Left lung (tissue), 10 donors: Measurements from ENCODE around the gene PAQR5. TPM values are rescaled to one million over a fixed set of nuclear protein-coding genes. Genes with fewer than 3 reads are reported as not detected.

Experiments
- ATAC-seq: fragments of 200-7000 bp; cut with Tn5 transposase; one replicate; pipeline ENCODE4 v1.9.1; 2020; ENCODE audit warnings: moderate library complexity
- DNase-seq, 4 donors: peaks; one replicate each; pipeline ENCODE4 v3.0.0-alpha.2; 2013 to 2020
- H3K27ac ChIP-seq, 2 donors: fragments of 200-600 bp; sonication (generic) in 1 of 2; one replicate each; pipeline versions ENCODE4 v1.5.0 to v1.8.0; 2020 to 2021
- H3K27me3 ChIP-seq, 2 donors: fragments of 200-600 bp; sonication (generic) in 1 of 2; one replicate each; pipeline versions ENCODE4 v1.5.0 to v1.8.0; 2020 to 2021
- H3K36me3 ChIP-seq, 2 donors: fragments of 200-600 bp; sonication (generic) in 1 of 2; one replicate each; pipeline versions ENCODE4 v1.5.0 to v1.8.0; 2020 to 2021
- H3K4me1 ChIP-seq, 2 donors: fragments of 200-600 bp; one replicate each; pipeline ENCODE4 v1.8.0; 2021
- H3K4me3 ChIP-seq, 2 donors: fragments of 200-600 bp; sonication (generic) in 1 of 2; one replicate each; pipeline versions ENCODE4 v1.5.0 to v1.8.0; 2020 to 2021; ENCODE audit warnings: mild to moderate bottlenecking in 1 of 2
- H3K9me3 ChIP-seq, 2 donors: fragments of 200-600 bp; sonication (generic) in 1 of 2; one replicate each; pipeline versions ENCODE4 v1.5.0 to v1.8.0; 2020 to 2021
- intact Hi-C, 2 donors: fragments of 100-400 bp; cut with DNase I; formaldehyde crosslinking; loops; one replicate each; pipeline versions ENCODE4 v1.11.2 to v1.14.2; 2022
- polyA plus RNA-seq, 6 donors: library from polyadenylated mRNA; unstranded; fragments of 120-200 nt; gene quantifications; one replicate each; pipeline ENCODE4 v1.2.1, GENCODE V29; 2013; ENCODE audit not compliant: insufficient read length in 6 of 6
- total RNA-seq, 2 donors: library from RNA; stranded (reverse); fragmentation: NEBNext Ultra II Directional; extraction: Animal tissue kit (Norgen Biotek cat#: 25700); gene quantifications; one replicate each; pipeline ENCODE4 v1.2.1, GENCODE V29; 2021
- TF ChIP-seq, protein P1 (sequence below), 2 donors: fragments of 200-600 bp; sonication (generic) in 1 of 2; IDR thresholded peaks; one replicate each; pipeline versions ENCODE4 v1.5.0 to v1.8.0; 2021; ENCODE audit warnings: antibody characterized with exemption in 2 of 2
- donor health status: DM: no; HTN: yes; CAD: no.
- donor health status: DM: no; HTN: no; CAD: no.

PAQR5 gene
- total and polyA plus RNA-seq, 8 donors = 6.2 to 17.7 (median 7.5) TPM

DNA sequence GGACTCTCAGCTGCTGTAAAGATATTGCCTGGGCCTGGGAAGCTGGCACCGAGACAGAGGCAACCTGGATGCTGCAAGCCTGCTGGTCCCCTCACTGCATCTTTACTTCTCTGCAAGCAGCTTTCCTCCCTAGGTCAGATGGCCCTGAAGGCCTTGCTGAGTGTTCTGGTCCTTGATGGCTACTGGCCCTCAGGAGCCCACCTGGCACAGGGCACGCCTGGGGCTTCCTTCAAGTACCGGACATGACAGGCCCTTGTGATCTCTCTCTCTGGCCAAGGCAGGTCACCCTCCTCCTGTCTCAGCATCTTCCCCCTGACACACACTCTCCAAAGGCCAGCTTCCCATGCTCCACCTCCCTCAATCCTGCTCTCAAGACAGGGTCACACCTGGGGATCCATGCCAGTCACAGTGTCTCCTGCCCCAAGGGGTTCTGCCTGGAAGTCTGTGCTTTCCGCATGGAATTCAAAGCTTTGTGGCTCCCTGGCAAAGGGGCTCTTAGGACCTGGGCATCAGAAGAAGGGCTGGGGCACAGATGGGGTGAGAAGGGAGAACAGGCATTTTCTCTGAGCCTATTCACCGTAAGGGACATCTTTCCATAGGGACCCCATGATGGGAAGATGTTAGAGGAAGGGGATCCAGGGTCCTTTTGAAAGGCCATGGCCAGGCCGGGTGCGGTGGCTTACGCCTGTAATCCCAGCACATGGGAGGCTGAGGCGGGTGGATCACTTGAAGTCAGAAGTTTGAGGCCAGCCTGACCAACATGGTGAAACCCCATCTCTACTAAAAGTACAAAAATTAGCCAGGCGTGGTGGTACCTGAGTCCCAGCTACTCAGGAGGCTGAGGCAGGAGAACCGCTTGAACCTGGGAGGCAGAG, 4.7 kb upstream of the PAQR5 start:
- intact Hi-C loops = no loop called here
- TF ChIP-seq, protein P1, sequence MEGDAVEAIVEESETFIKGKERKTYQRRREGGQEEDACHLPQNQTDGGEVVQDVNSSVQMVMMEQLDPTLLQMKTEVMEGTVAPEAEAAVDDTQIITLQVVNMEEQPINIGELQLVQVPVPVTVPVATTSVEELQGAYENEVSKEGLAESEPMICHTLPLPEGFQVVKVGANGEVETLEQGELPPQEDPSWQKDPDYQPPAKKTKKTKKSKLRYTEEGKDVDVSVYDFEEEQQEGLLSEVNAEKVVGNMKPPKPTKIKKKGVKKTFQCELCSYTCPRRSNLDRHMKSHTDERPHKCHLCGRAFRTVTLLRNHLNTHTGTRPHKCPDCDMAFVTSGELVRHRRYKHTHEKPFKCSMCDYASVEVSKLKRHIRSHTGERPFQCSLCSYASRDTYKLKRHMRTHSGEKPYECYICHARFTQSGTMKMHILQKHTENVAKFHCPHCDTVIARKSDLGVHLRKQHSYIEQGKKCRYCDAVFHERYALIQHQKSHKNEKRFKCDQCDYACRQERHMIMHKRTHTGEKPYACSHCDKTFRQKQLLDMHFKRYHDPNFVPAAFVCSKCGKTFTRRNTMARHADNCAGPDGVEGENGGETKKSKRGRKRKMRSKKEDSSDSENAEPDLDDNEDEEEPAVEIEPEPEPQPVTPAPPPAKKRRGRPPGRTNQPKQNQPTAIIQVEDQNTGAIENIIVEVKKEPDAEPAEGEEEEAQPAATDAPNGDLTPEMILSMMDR (IDR thresholded peaks at IDR 0.05) = no peak

DNA sequence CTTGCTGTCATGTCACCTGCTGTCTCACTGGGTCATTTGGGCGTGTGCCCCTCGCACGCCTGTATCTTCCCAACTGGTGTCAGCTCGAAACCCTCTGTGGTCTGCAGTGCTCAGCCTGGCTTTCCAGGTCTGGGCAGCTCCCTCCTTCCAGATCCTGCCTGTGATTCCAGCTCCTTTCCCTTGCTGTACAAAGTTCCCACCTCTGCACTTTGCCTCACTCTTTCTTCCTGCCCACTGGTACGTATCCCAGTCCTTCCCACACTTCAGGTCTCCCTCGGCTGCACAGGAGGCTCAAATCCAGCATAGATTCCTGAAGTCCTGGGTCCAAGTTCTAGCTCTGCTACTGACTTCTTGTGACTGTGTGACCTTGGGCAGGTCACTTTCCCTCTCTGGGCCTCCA, 2.1 kb upstream of the PAQR5 start:
- no peaks in the 10 kb centered on the region for H3K9me3 ChIP-seq
- DNase-seq = no peak
- H3K36me3 ChIP-seq = no peaks in the 10 kb centered on the region
- peaks cover 0 to 43% of the 10 kb centered on the region in 2 donors for H3K27me3 ChIP-seq
- H3K4me3 ChIP-seq = peak overlapping the region in 1 of 2 donors; percentile 56
- intact Hi-C loops = no loop called here
- ATAC-seq = no peak
- TF ChIP-seq, protein P1 (IDR thresholded peaks at IDR 0.05) = no peak
- peaks cover 4 to 16% of the 10 kb centered on the region in 2 donors for H3K4me1 ChIP-seq
- H3K27ac ChIP-seq = no peak overlapping the region

More for the DNA sequence above, 4.7 kb upstream of the PAQR5 start:
- no peaks in the 10 kb centered on the region for H3K36me3 ChIP-seq
- DNase-seq (no peak), ATAC-seq (no peak)
- peaks cover 0 to 29% of the 10 kb centered on the region in 2 donors for H3K27me3 ChIP-seq
- no peaks in the 10 kb centered on the region for H3K9me3 ChIP-seq
- peaks cover 10 to 15% of the 10 kb centered on the region in 2 donors for H3K4me1 ChIP-seq
- H3K4me3 ChIP-seq = no peak overlapping the region
- no peak overlapping the region for H3K27ac ChIP-seq

DNA sequence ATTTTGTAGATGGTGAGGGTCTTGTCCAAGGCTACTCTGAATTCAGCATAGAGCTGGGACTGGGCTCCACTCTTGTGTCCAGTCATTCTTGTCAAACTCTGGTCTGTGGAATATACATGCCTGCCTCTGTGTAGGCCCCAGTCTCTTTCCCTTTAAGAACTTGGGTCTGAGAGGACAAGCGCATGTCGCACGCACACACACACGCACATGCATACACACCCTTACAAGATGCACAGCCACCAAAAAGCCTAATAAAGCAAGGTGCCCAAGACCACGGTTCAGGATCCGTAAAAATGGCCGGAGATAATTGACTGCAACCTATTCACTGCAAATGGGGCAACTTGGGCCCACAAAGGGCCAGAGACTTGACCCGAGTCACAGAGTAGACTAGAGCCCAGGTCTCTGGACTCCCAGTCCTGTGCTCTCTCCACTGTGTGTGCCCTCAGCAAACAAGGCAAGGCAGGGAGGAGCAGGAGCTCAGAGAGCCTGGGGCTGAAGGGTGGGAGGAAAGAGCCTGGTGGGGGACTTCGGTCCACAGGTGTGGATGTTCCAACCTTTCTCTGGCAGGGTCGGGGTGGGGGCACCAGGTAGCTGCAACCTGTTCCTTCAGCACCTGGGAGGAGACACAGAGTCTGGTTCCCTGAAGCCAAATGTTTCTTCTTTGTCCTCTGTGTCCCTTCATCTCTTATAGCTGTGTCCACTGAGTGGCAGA, 914 bp upstream of the PAQR5 start:
- ATAC-seq = peak; percentile 26
- intact Hi-C loops = no loop called here
- H3K4me3 ChIP-seq = peak overlapping the region; percentile 56 to 57
- no peaks in the 10 kb centered on the region for H3K36me3 ChIP-seq
- peaks cover 4 to 16% of the 10 kb centered on the region in 2 donors for H3K4me1 ChIP-seq
- TF ChIP-seq, protein P1 (IDR thresholded peaks at IDR 0.05) = no peak
- no peak overlapping the region for H3K27ac ChIP-seq
- H3K27me3 ChIP-seq = peaks cover 0 to 43% of the 10 kb centered on the region in 2 donors
- no peak for DNase-seq
- H3K9me3 ChIP-seq = no peaks in the 10 kb centered on the region

DNA sequence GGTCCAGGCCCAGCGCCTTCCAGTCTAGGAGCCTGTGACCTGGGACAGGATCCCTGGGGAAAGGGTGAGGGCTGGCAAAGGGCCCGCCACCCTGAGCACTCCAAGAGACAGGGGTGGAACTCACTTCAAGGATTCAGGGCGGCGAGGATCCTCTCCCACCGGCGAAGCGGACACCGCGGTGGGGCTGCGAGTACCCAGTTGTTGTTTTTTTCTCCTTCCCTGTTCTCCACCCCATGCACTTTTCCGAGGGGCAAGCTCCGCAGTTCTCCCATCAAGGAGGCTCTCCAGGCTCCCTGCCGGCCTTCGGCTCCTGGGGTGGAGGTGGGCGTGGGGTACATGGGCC, 387 bp upstream of the PAQR5 start:
- Histone ChIP-seq H3K4me1 (peaks cover 4 to 16% of the 10 kb centered on the region in 2 donors), H3K27ac (no peak overlapping the region), H3K36me3 (no peaks in the 10 kb centered on the region), H3K9me3 (no peaks in the 10 kb centered on the region), H3K4me3 (peak overlapping the region; percentile 56 to 57), H3K27me3 (peaks cover 0 to 43% of the 10 kb centered on the region in 2 donors)
- DNase-seq (no peak), ATAC-seq (peak; percentile 46)
- intact Hi-C loops = no loop called here
- TF ChIP-seq, protein P1 (IDR thresholded peaks at IDR 0.05) = no peak

DNA sequence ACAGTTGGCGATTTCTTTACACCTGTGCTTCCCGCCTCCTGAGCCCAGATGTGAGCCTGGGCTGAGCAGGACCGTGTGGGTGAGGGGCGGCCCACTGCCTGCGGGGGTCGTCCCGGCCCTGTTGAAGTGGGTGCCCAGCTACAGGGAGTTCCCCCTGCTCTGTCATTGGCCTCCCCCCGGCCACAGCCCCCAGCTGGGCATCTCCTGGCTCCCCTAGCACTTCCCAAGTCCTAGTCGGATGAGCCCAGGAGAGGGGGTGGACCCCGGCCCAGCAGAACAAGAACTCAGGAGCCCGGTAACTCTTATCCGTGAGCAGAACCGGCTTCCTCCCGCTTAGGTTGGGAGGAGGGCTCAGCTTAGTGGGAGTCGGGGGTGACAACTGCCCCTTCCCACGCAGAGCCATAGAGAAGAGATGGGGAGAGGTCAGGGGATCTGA, 757 bp downstream of the PAQR5 start:
- TF ChIP-seq, protein P1 (IDR thresholded peaks at IDR 0.05) = no peak
- intact Hi-C loops = no loop called here
- no peak overlapping the region for H3K27ac ChIP-seq
- H3K4me3 ChIP-seq = peak overlapping the region; percentile 56 to 57
- DNase-seq (no peak), ATAC-seq (no peak)
- peaks cover 0 to 43% of the 10 kb centered on the region in 2 donors for H3K27me3 ChIP-seq
- H3K9me3 ChIP-seq = no peaks in the 10 kb centered on the region
- peaks cover 4 to 16% of the 10 kb centered on the region in 2 donors for H3K4me1 ChIP-seq
- no peaks in the 10 kb centered on the region for H3K36me3 ChIP-seq
